IMR-90 (cell line): ENCODE measurements around the gene MET. TPM values are rescaled to one million over a fixed set of nuclear protein-coding genes. Genes with fewer than 3 reads are reported as not detected.

Source experiments
- ATAC-seq: fragments of 200-7000 bp; cut with Tn5 transposase; 2 replicates; pipeline ENCODE4 v1.9.1; 2020; ENCODE audit warnings: low read depth, mild to moderate bottlenecking, moderate library complexity
- BruUV-seq: library from RNA; stranded (reverse); fragments of 400-500 nt; replicated peaks from 2 replicates; lab custom pipeline; 2021; lab: Mats Ljungman, UMichigan
- CTCF ChIA-PET: fragments of 300-600 bp; formaldehyde crosslinking; extraction: SDS; loops from one replicate; lab custom pipeline; 2021; ENCODE audit warnings: antibody characterized with exemption; lab: Yijun Ruan, JAX
- POLR2A ChIA-PET: fragments of 300-600 bp; sonication (Branson Sonifier 250); formaldehyde crosslinking; loops from one replicate; lab custom pipeline; 2022; ENCODE audit warnings: antibody characterized with exemption; ENCODE audit not compliant: unreplicated experiment; lab: Charles Lee
- DNase-seq: peaks from one replicate; pipeline ENCODE4 v3.0.0; 2013
- H2AFZ ChIP-seq: replicated peaks from 2 replicates; pipeline ENCODE3; 2013; ENCODE audit warnings: low read length, mild to moderate bottlenecking; ENCODE audit not compliant: poor library complexity
- H2AK5ac ChIP-seq: 2 replicates; pipeline ENCODE4 v1.6.1; 2013; ENCODE audit warnings: low read depth, low read length, inconsistent platforms
- H2AK9ac ChIP-seq: replicated peaks from 2 replicates; pipeline ENCODE3; 2013; ENCODE audit warnings: mild to moderate bottlenecking, low read depth, low read length, moderate library complexity; ENCODE audit not compliant: poor library complexity
- H2BK120ac ChIP-seq: 2 replicates; pipeline ENCODE4 v1.6.1; 2013; ENCODE audit warnings: low read depth, low read length, inconsistent platforms
- H2BK15ac ChIP-seq: 3 replicates; pipeline ENCODE4 v1.6.1; 2013; ENCODE audit warnings: low read depth, low read length, inconsistent platforms
- H2BK20ac ChIP-seq: 2 replicates; pipeline ENCODE4 v1.6.1; 2013; ENCODE audit warnings: low read depth, mild to moderate bottlenecking, inconsistent platforms, low read length, moderate library complexity
- H2BK5ac ChIP-seq: 2 replicates; pipeline ENCODE4 v1.6.1; 2013; ENCODE audit warnings: mild to moderate bottlenecking, low read depth, low read length, inconsistent platforms; ENCODE audit not compliant: poor library complexity, severe bottlenecking
- H3K14ac ChIP-seq: replicated peaks from 2 replicates; pipeline ENCODE4 v1.6.1; 2013; ENCODE audit warnings: low read depth, low read length, inconsistent platforms
- H3K18ac ChIP-seq: 2 replicates; pipeline ENCODE4 v1.6.1; 2013; ENCODE audit warnings: low read depth, low read length, control low read depth
- H3K23ac ChIP-seq: 2 replicates; pipeline ENCODE4 v1.6.1; 2013; ENCODE audit warnings: low read depth, low read length, inconsistent platforms
- H3K27ac ChIP-seq: 2 replicates; pipeline ENCODE4 v1.5.1; 2013; ENCODE audit warnings: mild to moderate bottlenecking, control low read depth, low read length; ENCODE audit not compliant: insufficient read depth
- H3K27me3 ChIP-seq: 2 replicates; pipeline ENCODE4 v1.6.1; 2013; ENCODE audit warnings: low read length; ENCODE audit not compliant: control insufficient read depth, insufficient read depth
- H3K36me3 ChIP-seq: 2 replicates; pipeline ENCODE4 v1.6.1; 2013; ENCODE audit warnings: low read length, mixed read lengths; ENCODE audit not compliant: control insufficient read depth, insufficient read depth
- H3K4ac ChIP-seq: 2 replicates; pipeline ENCODE4 v1.6.1; 2013; ENCODE audit warnings: low read depth, low read length, inconsistent platforms
- H3K4me1 ChIP-seq: 2 replicates; pipeline ENCODE4 v1.6.1; 2013; ENCODE audit warnings: low read length, mixed read lengths; ENCODE audit not compliant: control insufficient read depth, insufficient read depth
- H3K4me2 ChIP-seq: 2 replicates; pipeline ENCODE4 v1.6.1; 2013; ENCODE audit warnings: low read depth, mild to moderate bottlenecking, control low read depth, low read length, moderate library complexity
- H3K4me3 ChIP-seq: 2 replicates; pipeline ENCODE4 v1.5.1; 2013; ENCODE audit warnings: low read depth, mild to moderate bottlenecking, control low read depth, low read length, moderate library complexity; ENCODE audit not compliant: insufficient read depth
- H3K56ac ChIP-seq: 2 replicates; pipeline ENCODE4 v1.6.1; 2013; ENCODE audit warnings: low read length, inconsistent platforms; ENCODE audit not compliant: insufficient read depth; ENCODE audit errors: extremely low read depth
- H3K79me1 ChIP-seq, 2 experiments: 2 replicates each; pipeline ENCODE4 v1.6.1; 2013; ENCODE audit warnings: low read length in 2 of 2, inconsistent platforms in 1 of 2, low read depth in 1 of 2
- H3K9ac ChIP-seq: 2 replicates; pipeline ENCODE4 v1.6.1; 2013; ENCODE audit warnings: low read depth, low read length, control low read depth
- H3K9me1 ChIP-seq: 2 replicates; pipeline ENCODE4 v1.6.1; 2013; ENCODE audit warnings: low read length, inconsistent platforms; ENCODE audit not compliant: insufficient read depth
- H3K9me3 ChIP-seq: 2 replicates; pipeline ENCODE4 v1.6.1; 2013; ENCODE audit warnings: low read length; ENCODE audit not compliant: control insufficient read depth, insufficient read depth
- H4K20me1 ChIP-seq: 2 replicates; pipeline ENCODE4 v1.6.1; 2013; ENCODE audit warnings: low read length, inconsistent platforms; ENCODE audit not compliant: insufficient read depth
- H4K5ac ChIP-seq: 2 replicates; pipeline ENCODE4 v1.6.1; 2013; ENCODE audit warnings: mild to moderate bottlenecking, low read depth, low read length, control low read depth
- H4K8ac ChIP-seq, 2 experiments: 2 replicates each; pipeline ENCODE4 v1.6.1; 2013; ENCODE audit warnings: low read depth in 2 of 2, low read length in 2 of 2, control low read depth in 1 of 2, inconsistent platforms in 1 of 2
- H4K91ac ChIP-seq: 2 replicates; pipeline ENCODE4 v1.6.1; 2013; ENCODE audit warnings: low read depth, low read length, inconsistent platforms; ENCODE audit not compliant: insufficient read depth
- CHD1 ChIP-seq: IDR thresholded peaks from 2 replicates; pipeline ENCODE4 v1.6.1; 2012; ENCODE audit warnings: low read depth, low read length, improper control_type of control experiment
- ELK1 ChIP-seq: fragments of 150-350 bp; IDR thresholded peaks from 2 replicates; pipeline ENCODE4 v1.6.1; 2016; ENCODE audit warnings: low read depth, mild to moderate bottlenecking, low read length, moderate library complexity, borderline replicate concordance
- MAFK ChIP-seq: IDR thresholded peaks from 2 replicates; pipeline ENCODE4 v1.6.1; 2012; ENCODE audit warnings: low read depth, low read length, improper control_type of control experiment
- MAZ ChIP-seq: IDR thresholded peaks from 2 replicates; pipeline ENCODE4 v1.6.1; 2012; ENCODE audit warnings: low read depth, mild to moderate bottlenecking, low read length, improper control_type of control experiment, moderate library complexity, borderline replicate concordance
- NFE2L2 ChIP-seq: fragments of 150-350 bp; IDR thresholded peaks from 2 replicates; pipeline ENCODE4 v1.6.1; 2016; ENCODE audit warnings: low read depth, mild to moderate bottlenecking, low read length
- POLR2A ChIP-seq: IDR thresholded peaks from 2 replicates; pipeline ENCODE4 v1.6.1; 2012; ENCODE audit warnings: mild to moderate bottlenecking, low read depth, low read length
- RAD21 ChIP-seq: IDR thresholded peaks from 2 replicates; pipeline ENCODE4 v1.6.1; 2012; ENCODE audit warnings: low read length, improper control_type of control experiment
- RCOR1 ChIP-seq: IDR thresholded peaks from 2 replicates; pipeline ENCODE4 v1.6.1; 2012; ENCODE audit warnings: mild to moderate bottlenecking, low read length, improper control_type of control experiment; ENCODE audit not compliant: insufficient replicate concordance
- RFX5 ChIP-seq: IDR thresholded peaks from 2 replicates; pipeline ENCODE4 v1.8.0; 2012; ENCODE audit warnings: low read depth, mild to moderate bottlenecking, low read length, moderate library complexity
- SMC3 ChIP-seq: fragments of 150-350 bp; IDR thresholded peaks from 2 replicates; pipeline ENCODE4 v1.6.1; 2016; ENCODE audit warnings: low read depth, mild to moderate bottlenecking, antibody characterized with exemption, low read length, moderate library complexity
- WGBS, 2 experiments: methylation state at CpG; one replicate each; pipeline versions ENCODE4 v1.1.5 to v1.1.7; 2013; ENCODE audit warnings: missing lambda C conversion rate in 2 of 2; ENCODE audit not compliant: insufficient read length in 1 of 2; ENCODE audit errors: extremely low coverage in 2 of 2; 5-methylcytosine and 5-hydroxymethylcytosine counted together
- dilution Hi-C: fragments of 300-500 bp; cut with HindIII; formaldehyde crosslinking; loops from one replicate; pipeline ENCODE4 v1.14.3; 2018; ENCODE audit warnings: low sequenced_read_pairs; ENCODE audit not compliant: unreplicated experiment
- in situ Hi-C: fragments of 300-500 bp; cut with MboI; formaldehyde crosslinking; loops from 3 replicates; pipeline ENCODE4 v1.14.3; 2019; ENCODE audit warnings: low sequenced_read_pairs, inconsistent platforms, mixed read lengths
- intact Hi-C: fragments of 100-400 bp; cut with micrococcal nuclease; formaldehyde crosslinking; loops from 2 replicates; pipeline ENCODE4 v1.10.0; 2022
- polyA plus RNA-seq, 3 experiments: library from polyadenylated mRNA; depleted of rRNA; stranded (reverse); fragments of >200 nt; gene quantifications; 2 replicates each; pipeline ENCODE4 v1.2.3, GENCODE V29; 2012; ENCODE audit warnings: low replicate concordance in 1 of 3
- total RNA-seq: library from RNA; depleted of rRNA; stranded (reverse); fragments of >200 nt; gene quantifications from 2 replicates; pipeline ENCODE4 v1.2.3, GENCODE V29; 2012

MET gene
- total and polyA plus RNA-seq, 2 of the 4 experiments (the other 2 are of a cell fraction): 15.0 to 84.6 TPM

DNA sequence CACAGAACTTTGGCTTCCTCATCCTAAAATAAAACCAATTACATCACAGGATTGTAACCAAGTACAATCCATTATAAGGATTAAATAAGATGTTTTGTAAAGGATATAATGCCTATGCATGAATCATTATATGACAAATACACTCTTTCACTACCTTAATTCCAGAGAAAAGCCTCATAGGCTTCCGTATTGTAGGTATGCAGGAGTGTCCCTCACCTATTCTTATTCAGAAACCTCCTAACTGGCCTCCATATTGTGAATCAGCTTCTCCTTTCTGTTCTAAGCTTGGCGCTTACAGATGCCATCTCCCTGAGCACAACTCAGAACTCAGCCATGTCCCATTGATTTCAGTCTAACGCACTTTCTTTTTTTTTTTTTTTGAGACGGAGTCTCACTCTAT, 120.8 kb downstream of the MET start:
- Histone ChIP-seq H3K14ac (no peak overlapping the region), H3K36me3 (0 out of 2 replicates have a peak, but pooled peaks cover 2% of the 10 kb centered on the region), H2AFZ (no peak overlapping the region), H2BK15ac (no peak overlapping the region), H2AK5ac (no peak overlapping the region), H3K79me1 (no peaks in the 10 kb centered on the region), H2BK5ac (no peak overlapping the region), H2BK120ac (no peak overlapping the region), H3K27ac (no peak overlapping the region), H3K4ac (no peak overlapping the region), H3K4me1 (peaks cover 1% of the 10 kb centered on the region; the same call in 1 of the 2 replicates), H4K8ac (no peak overlapping the region), H4K20me1 (no peaks in the 10 kb centered on the region), H3K56ac (no peak overlapping the region), H3K4me2 (no peak overlapping the region), H2AK9ac (no peak overlapping the region), H3K9me1 (no peaks in the 10 kb centered on the region), H3K4me3 (no peak overlapping the region), H3K27me3 (no peaks in the 10 kb centered on the region), H4K91ac (no peak overlapping the region), H4K5ac (no peak overlapping the region), H3K23ac (no peak overlapping the region), H3K9me3 (no peaks in the 10 kb centered on the region), H3K9ac (no peak overlapping the region), H3K18ac (no peak overlapping the region), H2BK20ac (no peak overlapping the region)
- no peak for DNase-seq
- intact Hi-C loops: no loop called here
- WGBS, 2 experiments: no CpG with 5 or more reads among the region's 4 CpGs
- in situ Hi-C loops: no loop called here
- TF ChIP-seq CHD1 (no peak), RAD21 (no peak), RCOR1 (no peak), MAZ (no peak), RFX5 (no peak), NFE2L2 (no peak), ELK1 (no peak), POLR2A (no peak), SMC3 (no peak), MAFK (no peak)
- dilution Hi-C loops: no loop called here
- ChIA-PET CTCF (no interaction called here), POLR2A (no interaction called here)
- no peak for ATAC-seq
- no TSS peak for BruUV-seq
